ENCODE data around the gene GFOD1. TPM values are rescaled to one million over a fixed set of nuclear protein-coding genes. Genes with fewer than 3 reads are reported as not detected.

GFOD1 gene
- polyA plus RNA-seq, 1 donor from 2014 or later = 7.0 TPM

- TF ChIP-seq EP300 (conservative IDR thresholded peaks at IDR 0.05; ENCODE audit: poor library complexity, severe bottlenecking) (no peak), MXI1 (conservative IDR thresholded peaks at IDR 0.05; ENCODE audit: poor library complexity, severe bottlenecking) (no peak), POLR2AphosphoS5 (IDR thresholded peaks at IDR 0.05) (no peak), RAD21 (conservative IDR thresholded peaks at IDR 0.05) (no peak), REST (IDR thresholded peaks at IDR 0.05; ENCODE audit: borderline replicate concordance) (no peak), CTCF (IDR thresholded peaks at IDR 0.05; ENCODE audit: poor library complexity, severe bottlenecking) (no peak)
- no peak overlapping the region for H3K4me3 ChIP-seq (ENCODE audit: low read length)
- no peak overlapping the region for H3K9ac ChIP-seq (ENCODE audit: low read length)
- no peaks in the 10 kb centered on the region for H3K27me3 ChIP-seq (ENCODE audit: insufficient read depth, low read depth, low read length)
- no peaks in the 10 kb centered on the region for H4K20me1 ChIP-seq (ENCODE audit: insufficient read depth)
- no peaks in the 10 kb centered on the region for H3K79me2 ChIP-seq (replicated peaks; ENCODE audit: insufficient read depth, low read length)
- H3K4me2 ChIP-seq (ENCODE audit: low read length) = no peak overlapping the region
- no peaks in the 10 kb centered on the region for H3K9me3 ChIP-seq (ENCODE audit: low read length)
- no peak overlapping the region for H3K27ac ChIP-seq (ENCODE audit: low read length)
- no peaks in the 10 kb centered on the region for H3K9me2 ChIP-seq (ENCODE audit: insufficient read depth, low read length)
- no peaks in the 10 kb centered on the region for H3K36me3 ChIP-seq (ENCODE audit: insufficient read depth, low read length)
- no peaks in the 10 kb centered on the region for H3F3A ChIP-seq (ENCODE audit: insufficient read depth, low read length, poor library complexity, severe bottlenecking)
- H2AFZ ChIP-seq (ENCODE audit: low read depth, low read length) = no peak overlapping the region
Measured at GRCh38 chr6:13375360-13375878, 112.0 kb downstream of the GFOD1 start.

GRCh38 chr6:13373919-13374318 lies 113.5 kb downstream of the GFOD1 start:
- H3K9me3 ChIP-seq (ENCODE audit: low read length) = no peaks in the 10 kb centered on the region
- H3K36me3 ChIP-seq (ENCODE audit: insufficient read depth, low read length) = no peaks in the 10 kb centered on the region
- no peaks in the 10 kb centered on the region for H3F3A ChIP-seq (ENCODE audit: insufficient read depth, low read length, poor library complexity, severe bottlenecking)
- H3K9ac ChIP-seq (ENCODE audit: low read length) = no peak overlapping the region
- no peaks in the 10 kb centered on the region for H4K20me1 ChIP-seq (ENCODE audit: insufficient read depth)
- H3K27me3 ChIP-seq (ENCODE audit: insufficient read depth, low read depth, low read length) = no peaks in the 10 kb centered on the region
- H3K9me2 ChIP-seq (ENCODE audit: insufficient read depth, low read length) = no peaks in the 10 kb centered on the region
- H3K4me2 ChIP-seq (ENCODE audit: low read length) = no peak overlapping the region
- no peaks in the 10 kb centered on the region for H3K79me2 ChIP-seq (replicated peaks; ENCODE audit: insufficient read depth, low read length)
- TF ChIP-seq SMC3 (conservative IDR thresholded peaks at IDR 0.05; ENCODE audit: poor library complexity) (no peak), REST (IDR thresholded peaks at IDR 0.05; ENCODE audit: borderline replicate concordance) (no peak), TAF1 (IDR thresholded peaks at IDR 0.05; ENCODE audit: low read depth) (no peak), RAD21 (conservative IDR thresholded peaks at IDR 0.05) (no peak), CTCF (IDR thresholded peaks at IDR 0.05; ENCODE audit: poor library complexity, severe bottlenecking) (no peak), POLR2AphosphoS5 (IDR thresholded peaks at IDR 0.05) (no peak), EZH2 (IDR thresholded peaks at IDR 0.05; ENCODE audit: borderline replicate concordance, insufficient read depth, low read length, poor library complexity, severe bottlenecking) (no peak), EP300 (conservative IDR thresholded peaks at IDR 0.05; ENCODE audit: poor library complexity, severe bottlenecking) (no peak), MXI1 (conservative IDR thresholded peaks at IDR 0.05; ENCODE audit: poor library complexity, severe bottlenecking) (no peak)
- no peak overlapping the region for H3K27ac ChIP-seq (ENCODE audit: low read length)
- no peak overlapping the region for H3K4me3 ChIP-seq (ENCODE audit: low read length)
- no peak overlapping the region for H2AFZ ChIP-seq (ENCODE audit: low read depth, low read length)
